ENCODE measurements around the gene CHMP4A. TPM values are rescaled to one million over a fixed set of nuclear protein-coding genes. Genes with fewer than 3 reads are reported as not detected.
A peak's percentile ranks its signal among the peaks of the same experiment; 100 is the strongest.

The CHMP4A gene
- total RNA-seq, 6 experiments from 2014 or later, result 32.4 to 41.1 (median 38.8) TPM

GRCh38 chr14:24255931-24256711, 42.8 kb upstream of the CHMP4A start:
- TF ChIP-seq CTCF (IDR thresholded peaks at IDR 0.05), result no peak
- peaks cover 30% of the 10 kb centered on the region for H3K4me1 Mint-ChIP-seq (ENCODE audit: low read depth)
- H3K27me3 Mint-ChIP-seq (ENCODE audit: insufficient read depth), result peaks cover 3% of the 10 kb centered on the region; the same call in 1 of the 2 replicates
- no peak overlapping the region for H3K4me3 Mint-ChIP-seq
- no peak for DNase-seq
- no peaks in the 10 kb centered on the region for H3K36me3 Mint-ChIP-seq (ENCODE audit: low read depth)
- no peak overlapping the region for H3K27ac Mint-ChIP-seq
- H3K9me3 Mint-ChIP-seq, result no peaks in the 10 kb centered on the region

GRCh38 chr14:24255438-24255837, 42.1 kb upstream of the CHMP4A start:
- DNase-seq, result no peak
- Mint-ChIP-seq H3K27me3 (ENCODE audit: insufficient read depth) (peaks cover 6% of the 10 kb centered on the region; the same call in 1 of the 2 replicates), H3K36me3 (ENCODE audit: low read depth) (no peaks in the 10 kb centered on the region), H3K4me1 (ENCODE audit: low read depth) (peaks cover 30% of the 10 kb centered on the region), H3K9me3 (no peaks in the 10 kb centered on the region), H3K27ac (no peak overlapping the region), H3K4me3 (no peak overlapping the region)
- TF ChIP-seq CTCF (IDR thresholded peaks at IDR 0.05), result no peak

- Mint-ChIP-seq H3K27ac (no peak overlapping the region), H3K36me3 (ENCODE audit: low read depth) (no peaks in the 10 kb centered on the region), H3K4me1 (ENCODE audit: low read depth) (peaks cover 27% of the 10 kb centered on the region), H3K27me3 (ENCODE audit: insufficient read depth) (peaks cover 6% of the 10 kb centered on the region; the same call in 1 of the 2 replicates), H3K9me3 (no peaks in the 10 kb centered on the region), H3K4me3 (no peak overlapping the region)
- TF ChIP-seq CTCF (IDR thresholded peaks at IDR 0.05), result no peak
- DNase-seq, result no peak
Measured at GRCh38 chr14:24254630-24255392, 41.5 kb upstream of the CHMP4A start.

- H3K36me3 Mint-ChIP-seq (ENCODE audit: low read depth), result no peaks in the 10 kb centered on the region
- no peak for DNase-seq
- peaks cover 6% of the 10 kb centered on the region; the same call in 1 of the 2 replicates for H3K27me3 Mint-ChIP-seq (ENCODE audit: insufficient read depth)
- H3K9me3 Mint-ChIP-seq, result no peaks in the 10 kb centered on the region
- peaks cover 18% of the 10 kb centered on the region for H3K4me1 Mint-ChIP-seq (ENCODE audit: low read depth)
- no peak overlapping the region for H3K4me3 Mint-ChIP-seq
- H3K27ac Mint-ChIP-seq, result no peak overlapping the region
- TF ChIP-seq CTCF (IDR thresholded peaks at IDR 0.05), result no peak
Measured at GRCh38 chr14:24253936-24254335, 40.6 kb upstream of the CHMP4A start.

GRCh38 chr14:24252289-24253124, 39.2 kb upstream of the CHMP4A start:
- H3K27me3 Mint-ChIP-seq (ENCODE audit: insufficient read depth), result peaks cover 6% of the 10 kb centered on the region; the same call in 1 of the 2 replicates
- no peak overlapping the region for H3K4me3 Mint-ChIP-seq
- H3K36me3 Mint-ChIP-seq (ENCODE audit: low read depth), result no peaks in the 10 kb centered on the region
- no peak for TF ChIP-seq CTCF (IDR thresholded peaks at IDR 0.05)
- H3K9me3 Mint-ChIP-seq, result no peaks in the 10 kb centered on the region
- no peak for DNase-seq
- H3K4me1 Mint-ChIP-seq (ENCODE audit: low read depth), result peaks cover 13% of the 10 kb centered on the region
- H3K27ac Mint-ChIP-seq, result peak overlapping the region; percentile 27; the same call in 1 of the 2 replicates
